Central memory CD8-positive, alpha-beta T cell (primary cell): ENCODE measurements around the gene CCDC92.
A peak's percentile ranks its signal among the peaks of the same experiment; 100 is the strongest.

Experiments
- ATAC-seq: fragments of 150-1000 bp; cut with Tn5 transposase; replicated peaks from 2 replicates; pipeline ENCODE4 v1.10.0; 2022; ENCODE audit warnings: mild to moderate bottlenecking, moderate FRiP score, moderate number of reproducible peaks; ENCODE audit not compliant: poor library complexity, severe bottlenecking; ENCODE audit errors: extremely low read depth
- DNase-seq, 2 donors: peaks; one replicate each; pipeline ENCODE4 v3.0.0; 2021; ENCODE audit warnings: low spot score in 2 of 2
- H3K27ac Mint-ChIP-seq: one replicate; pipeline ENCODE4 v1.8.0; 2022; ENCODE audit warnings: low read depth, mild to moderate bottlenecking, moderate library complexity, mixed read lengths
- H3K27me3 Mint-ChIP-seq: one replicate; pipeline ENCODE4 v1.8.0; 2022; ENCODE audit warnings: mixed read lengths
- H3K36me3 Mint-ChIP-seq: one replicate; pipeline ENCODE4 v1.8.0; 2022; ENCODE audit warnings: mild to moderate bottlenecking, moderate library complexity, mixed read lengths; ENCODE audit not compliant: insufficient read depth
- H3K4me1 Mint-ChIP-seq: one replicate; pipeline ENCODE4 v1.8.0; 2022; ENCODE audit warnings: mixed read lengths
- H3K4me3 Mint-ChIP-seq: one replicate; pipeline ENCODE4 v1.8.0; 2022; ENCODE audit warnings: mild to moderate bottlenecking, moderate library complexity, mixed read lengths
- H3K9me3 Mint-ChIP-seq: one replicate; pipeline ENCODE4 v1.8.0; 2022; ENCODE audit warnings: mixed read lengths

CCDC92 gene

DNA sequence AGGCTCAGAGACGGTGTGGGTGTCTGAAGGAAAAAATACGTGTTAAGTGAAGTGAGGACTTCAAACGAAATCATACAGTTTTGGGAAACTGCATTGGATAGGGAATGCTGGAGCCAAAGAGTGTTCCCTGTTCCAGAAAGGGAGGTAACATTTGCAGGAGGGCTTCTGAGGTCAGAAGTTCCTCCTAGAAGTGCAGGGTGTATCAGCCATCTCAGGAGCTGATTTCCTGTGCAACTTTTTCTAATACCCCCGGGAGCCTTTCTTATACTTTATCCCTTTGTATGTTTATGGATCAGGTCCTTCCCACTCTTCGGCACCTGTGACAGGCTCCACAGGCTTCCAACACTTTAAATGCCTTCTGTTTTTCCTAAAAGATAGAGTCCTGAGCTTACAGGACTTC is 25.3 kb upstream of the CCDC92 start:
- H3K9me3 Mint-ChIP-seq: no peaks in the 10 kb centered on the region
- no peak overlapping the region for H3K27ac Mint-ChIP-seq
- no peaks in the 10 kb centered on the region for H3K27me3 Mint-ChIP-seq
- DNase-seq (no peak), ATAC-seq (no peak)
- H3K4me1 Mint-ChIP-seq: peaks cover 41% of the 10 kb centered on the region
- no peak overlapping the region for H3K4me3 Mint-ChIP-seq
- peaks cover 8% of the 10 kb centered on the region for H3K36me3 Mint-ChIP-seq

DNA sequence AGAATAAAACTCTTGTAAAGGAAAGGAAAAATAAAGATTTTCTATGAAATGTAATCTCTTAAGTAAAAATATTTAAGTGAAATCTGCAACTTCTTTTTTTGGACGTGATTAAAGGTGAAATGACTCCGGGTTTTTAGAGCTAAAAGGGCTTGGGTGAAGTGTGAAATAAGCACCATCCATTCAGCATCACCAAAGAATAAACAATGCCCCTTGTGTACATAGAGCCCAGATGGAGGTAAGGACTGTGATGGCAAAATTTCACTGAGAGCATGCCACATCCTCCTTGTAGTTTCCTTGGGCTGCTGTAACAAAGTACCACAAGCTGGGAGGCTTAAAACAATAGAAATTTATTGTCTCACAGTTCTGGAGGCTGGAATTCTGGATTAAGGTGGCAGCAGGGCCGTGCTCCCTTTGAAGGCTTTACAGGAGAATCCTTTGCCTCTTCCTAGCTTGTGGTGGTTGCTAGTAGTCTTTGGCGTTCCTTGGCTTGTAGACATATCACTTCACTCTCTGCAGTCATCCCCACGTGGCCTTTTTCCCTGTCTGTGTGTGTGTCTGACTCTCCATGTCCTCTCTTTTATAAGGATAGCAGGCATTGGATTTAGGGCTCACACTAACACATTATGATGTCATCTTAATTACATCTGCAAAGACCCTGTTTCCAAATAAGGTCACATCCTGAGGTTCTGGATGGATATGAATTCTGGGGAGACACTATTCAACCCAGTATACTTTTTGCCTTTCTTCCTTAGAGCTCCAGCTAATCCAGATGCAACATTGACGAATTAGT is 24.6 kb upstream of the CCDC92 start:
- peaks cover 8% of the 10 kb centered on the region for H3K36me3 Mint-ChIP-seq

DNA sequence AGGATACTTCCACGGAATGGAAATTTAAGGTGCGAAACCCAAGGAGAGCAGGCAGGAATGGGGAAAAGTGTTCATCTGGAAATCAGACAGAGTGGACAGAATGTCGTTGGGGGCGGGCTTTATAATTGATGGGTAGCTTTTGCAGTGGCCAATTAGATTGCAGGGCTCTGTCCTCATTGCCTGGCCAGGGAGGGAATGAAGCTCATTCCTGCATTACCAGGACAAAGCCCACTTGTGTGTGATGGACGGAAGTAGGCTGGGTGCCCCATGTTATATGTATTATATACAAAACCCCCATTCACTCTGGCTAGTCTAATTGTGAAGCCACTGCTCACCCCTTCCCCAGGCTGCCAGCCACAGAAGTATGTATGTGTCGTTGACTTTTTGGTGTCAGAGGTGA is 23.9 kb upstream of the CCDC92 start:
- Mint-ChIP-seq H3K36me3 (peaks cover 12% of the 10 kb centered on the region), H3K4me3 (no peak overlapping the region), H3K4me1 (peaks cover 41% of the 10 kb centered on the region), H3K9me3 (no peaks in the 10 kb centered on the region), H3K27me3 (no peaks in the 10 kb centered on the region), H3K27ac (no peak overlapping the region)
- no peak for ATAC-seq
- no peak for DNase-seq

More for the DNA sequence above, 24.6 kb upstream of the CCDC92 start:
- DNase-seq (no peak), ATAC-seq (no peak)
- no peak overlapping the region for H3K27ac Mint-ChIP-seq
- peaks cover 41% of the 10 kb centered on the region for H3K4me1 Mint-ChIP-seq
- no peaks in the 10 kb centered on the region for H3K9me3 Mint-ChIP-seq
- H3K27me3 Mint-ChIP-seq: no peaks in the 10 kb centered on the region
- H3K4me3 Mint-ChIP-seq: no peak overlapping the region

DNA sequence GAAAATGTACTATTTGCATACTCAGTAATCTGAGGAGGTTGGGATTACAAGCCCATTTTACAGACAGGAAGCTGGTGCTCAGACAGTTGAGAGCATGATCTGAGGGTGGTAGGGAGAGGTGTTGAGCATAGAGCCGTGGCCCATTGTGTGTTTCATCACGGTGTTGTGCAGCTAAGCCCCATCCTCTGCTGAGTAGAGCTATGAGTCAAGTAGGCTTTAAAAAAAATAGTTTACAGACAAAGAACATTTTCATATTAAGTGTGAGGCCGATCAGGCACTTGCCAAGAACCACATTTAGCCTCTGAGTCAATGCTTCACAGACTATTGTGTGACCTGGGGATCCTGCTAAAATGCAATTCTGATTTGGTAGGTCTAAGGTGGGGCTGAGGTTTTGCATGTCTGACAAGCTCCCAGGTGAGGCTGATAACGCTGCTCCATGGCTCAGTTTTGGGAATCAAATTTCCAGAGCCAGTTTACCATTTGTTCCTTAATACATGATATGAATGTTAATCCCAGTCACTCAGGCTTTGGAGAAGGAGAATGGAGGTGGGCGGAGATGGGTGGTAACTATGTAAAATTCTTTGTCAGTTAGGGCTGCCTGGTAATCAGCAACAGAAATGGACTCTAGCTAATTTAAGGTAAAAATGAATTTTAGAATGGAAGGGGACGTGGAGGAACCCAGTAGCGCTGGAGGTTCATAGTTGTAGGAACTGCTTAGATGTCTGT is 22.6 kb upstream of the CCDC92 start:
- peaks cover 17% of the 10 kb centered on the region for H3K36me3 Mint-ChIP-seq
- DNase-seq (no peak), ATAC-seq (peak; percentile 77)
- H3K9me3 Mint-ChIP-seq: no peaks in the 10 kb centered on the region
- H3K4me1 Mint-ChIP-seq: peaks cover 54% of the 10 kb centered on the region
- no peak overlapping the region for H3K4me3 Mint-ChIP-seq
- H3K27me3 Mint-ChIP-seq: no peaks in the 10 kb centered on the region
- H3K27ac Mint-ChIP-seq: peak overlapping the region; percentile 20

DNA sequence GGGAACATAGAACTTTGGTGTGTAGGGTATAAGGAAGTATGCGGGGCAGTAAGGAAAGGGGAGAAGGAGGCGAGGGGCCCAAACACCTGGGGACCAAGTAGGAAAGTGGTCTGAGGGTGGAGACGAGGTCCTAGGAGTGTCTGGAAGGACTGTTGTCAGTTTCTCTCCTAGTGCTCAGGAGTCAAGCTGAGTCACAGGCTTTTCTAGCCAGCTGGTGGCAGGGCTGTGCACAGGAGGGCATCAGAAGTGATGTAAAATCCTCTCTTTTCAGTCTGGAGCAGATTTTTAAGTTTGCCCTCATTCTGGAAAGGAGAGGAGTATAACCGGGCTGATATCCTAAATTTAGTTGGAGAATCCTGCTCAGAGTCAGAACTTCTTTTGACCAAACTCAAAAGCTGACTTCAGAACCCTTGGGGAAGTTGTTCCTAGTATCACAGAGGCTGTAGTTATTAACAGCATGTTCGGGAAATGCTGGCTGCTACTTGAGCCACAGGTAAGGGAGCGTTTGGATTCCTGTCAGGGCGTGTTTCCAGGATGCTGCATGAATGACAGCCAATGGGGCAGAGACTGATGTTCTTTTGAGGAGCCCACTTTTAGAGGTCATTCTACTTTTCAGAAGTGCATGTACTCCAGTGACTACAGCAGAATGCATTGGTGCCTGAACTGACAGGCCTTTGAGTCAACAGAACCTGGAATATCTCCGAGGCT is 19.6 kb upstream of the CCDC92 start:
- Mint-ChIP-seq H3K27ac (no peak overlapping the region), H3K4me1 (peaks cover 65% of the 10 kb centered on the region), H3K27me3 (no peaks in the 10 kb centered on the region), H3K36me3 (peaks cover 26% of the 10 kb centered on the region), H3K9me3 (no peaks in the 10 kb centered on the region), H3K4me3 (no peak overlapping the region)
- DNase-seq (no peak), ATAC-seq (no peak)

DNA sequence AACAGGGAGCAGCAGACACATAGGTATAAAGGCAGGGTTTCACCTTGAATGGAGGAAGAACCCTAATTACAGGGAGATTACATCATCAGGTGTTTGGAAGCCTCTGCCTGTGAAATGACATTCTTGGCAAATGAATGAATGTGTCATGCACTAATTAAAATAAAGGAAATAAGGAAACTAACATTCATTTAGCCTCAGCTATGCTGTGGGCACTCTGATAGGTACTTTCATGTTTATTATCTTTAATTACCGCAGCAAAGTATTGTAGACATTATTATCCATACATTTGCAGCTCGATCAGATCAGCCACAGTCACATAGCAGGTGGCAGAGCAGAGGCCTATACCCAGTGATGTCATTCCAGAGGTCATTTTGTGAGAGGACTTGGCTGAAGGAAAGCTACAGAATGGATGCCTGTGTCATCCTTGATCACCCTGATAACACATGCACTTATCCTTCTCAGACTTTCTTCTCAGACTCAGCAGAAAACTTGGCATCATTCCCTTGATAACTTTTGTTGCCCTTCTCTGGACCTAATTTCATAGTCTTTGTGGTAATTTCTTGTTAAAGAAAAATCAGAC is 18.8 kb upstream of the CCDC92 start:
- no peak overlapping the region for H3K4me3 Mint-ChIP-seq
- H3K27ac Mint-ChIP-seq: no peak overlapping the region
- H3K27me3 Mint-ChIP-seq: no peaks in the 10 kb centered on the region
- no peak for DNase-seq
- peaks cover 26% of the 10 kb centered on the region for H3K36me3 Mint-ChIP-seq
- ATAC-seq: no peak
- H3K4me1 Mint-ChIP-seq: peaks cover 63% of the 10 kb centered on the region
- no peaks in the 10 kb centered on the region for H3K9me3 Mint-ChIP-seq

DNA sequence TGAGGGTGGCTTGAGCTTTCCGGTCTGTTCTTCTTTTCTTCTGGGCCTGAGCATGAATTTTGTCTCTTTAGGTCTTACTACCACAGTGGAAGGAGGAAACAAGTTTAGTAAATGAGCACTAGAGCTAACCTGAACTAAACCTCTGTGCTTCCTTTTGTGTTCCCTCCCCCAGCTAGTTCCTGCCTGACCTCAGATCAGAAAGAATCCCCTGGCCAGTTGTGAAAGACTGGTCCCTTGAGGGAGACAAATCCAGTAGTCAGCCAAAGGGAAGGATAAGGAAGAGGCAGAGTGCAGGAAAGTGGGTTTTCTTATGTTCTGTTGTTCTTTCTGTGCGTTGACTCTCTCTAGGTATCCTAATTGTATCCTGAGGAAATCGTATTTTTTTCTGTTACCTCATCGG is 17.9 kb upstream of the CCDC92 start:
- peaks cover 24% of the 10 kb centered on the region for H3K36me3 Mint-ChIP-seq
- peaks cover 59% of the 10 kb centered on the region for H3K4me1 Mint-ChIP-seq
- H3K27me3 Mint-ChIP-seq: no peaks in the 10 kb centered on the region
- ATAC-seq: no peak
- H3K27ac Mint-ChIP-seq: no peak overlapping the region
- H3K4me3 Mint-ChIP-seq: no peak overlapping the region
- H3K9me3 Mint-ChIP-seq: no peaks in the 10 kb centered on the region
- DNase-seq: no peak

DNA sequence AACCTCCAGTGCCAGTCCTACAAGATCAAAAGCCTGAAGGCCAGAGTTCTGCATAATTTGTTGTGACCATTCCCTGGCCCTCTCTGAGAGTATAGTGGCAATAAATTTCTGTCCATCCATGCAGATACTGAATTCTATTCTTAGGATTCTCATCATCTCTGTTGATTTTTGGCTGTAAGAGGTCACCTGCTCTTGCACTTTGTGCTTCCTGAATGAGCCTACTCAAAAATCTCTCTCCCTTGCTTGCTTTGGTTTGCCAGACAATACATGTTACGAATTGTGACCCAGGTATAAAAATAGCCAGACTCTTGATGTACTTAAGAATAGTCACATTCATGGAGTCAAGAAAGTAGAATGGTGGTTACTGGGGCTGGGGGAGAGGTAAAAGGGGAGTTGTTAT is 17.1 kb upstream of the CCDC92 start:
- H3K36me3 Mint-ChIP-seq: peaks cover 22% of the 10 kb centered on the region

DNA sequence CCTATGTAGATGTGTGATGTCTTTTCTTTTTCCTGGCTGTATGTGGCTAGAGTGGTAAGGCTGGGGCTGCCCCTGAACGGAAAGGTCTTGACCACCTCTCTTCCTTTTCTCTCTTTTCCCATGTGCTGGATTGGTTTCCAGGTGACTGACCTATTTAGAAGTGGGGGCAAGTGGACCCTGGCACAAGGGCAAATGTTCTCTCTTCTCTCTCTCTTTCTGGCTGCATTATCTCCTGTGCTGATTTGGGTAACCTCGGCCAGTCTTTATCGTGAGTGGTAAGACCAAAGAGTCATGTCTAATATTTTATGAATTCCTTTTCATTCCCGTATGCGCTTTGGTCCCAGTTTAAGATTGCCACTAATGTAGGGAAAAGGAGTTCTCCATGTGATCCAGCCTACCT is 16.5 kb upstream of the CCDC92 start:
- Mint-ChIP-seq H3K36me3 (peaks cover 22% of the 10 kb centered on the region), H3K27ac (no peak overlapping the region), H3K4me1 (peaks cover 56% of the 10 kb centered on the region), H3K9me3 (no peaks in the 10 kb centered on the region), H3K4me3 (no peak overlapping the region), H3K27me3 (no peaks in the 10 kb centered on the region)
- DNase-seq (no peak), ATAC-seq (no peak)

More for the DNA sequence above, 17.1 kb upstream of the CCDC92 start:
- no peak for ATAC-seq
- H3K27ac Mint-ChIP-seq: no peak overlapping the region
- peaks cover 55% of the 10 kb centered on the region for H3K4me1 Mint-ChIP-seq
- H3K27me3 Mint-ChIP-seq: no peaks in the 10 kb centered on the region
- no peaks in the 10 kb centered on the region for H3K9me3 Mint-ChIP-seq
- H3K4me3 Mint-ChIP-seq: no peak overlapping the region
- DNase-seq: no peak

DNA sequence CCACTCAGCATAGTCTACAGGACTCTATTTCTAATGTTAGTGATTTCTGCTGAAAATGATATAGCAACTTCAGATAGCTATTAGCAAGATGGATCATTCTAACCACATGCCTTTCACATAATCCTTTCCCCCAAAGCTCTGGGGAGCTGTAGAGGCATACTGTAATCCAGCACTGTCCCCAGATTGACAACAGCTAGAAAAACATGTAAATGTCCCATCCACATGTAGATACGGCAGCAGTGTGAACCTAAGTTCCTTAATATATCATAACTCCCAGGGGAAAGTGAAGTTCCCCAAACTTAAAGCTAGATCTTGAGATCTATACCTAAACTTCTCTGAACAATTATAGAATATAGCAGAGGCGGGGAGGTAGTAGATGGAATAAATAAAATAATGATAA is 14.4 kb upstream of the CCDC92 start:
- ATAC-seq (no peak), DNase-seq (no peak)
- Mint-ChIP-seq H3K9me3 (no peaks in the 10 kb centered on the region), H3K27me3 (no peaks in the 10 kb centered on the region), H3K36me3 (peaks cover 22% of the 10 kb centered on the region), H3K4me3 (no peak overlapping the region), H3K27ac (no peak overlapping the region), H3K4me1 (peaks cover 63% of the 10 kb centered on the region)

DNA sequence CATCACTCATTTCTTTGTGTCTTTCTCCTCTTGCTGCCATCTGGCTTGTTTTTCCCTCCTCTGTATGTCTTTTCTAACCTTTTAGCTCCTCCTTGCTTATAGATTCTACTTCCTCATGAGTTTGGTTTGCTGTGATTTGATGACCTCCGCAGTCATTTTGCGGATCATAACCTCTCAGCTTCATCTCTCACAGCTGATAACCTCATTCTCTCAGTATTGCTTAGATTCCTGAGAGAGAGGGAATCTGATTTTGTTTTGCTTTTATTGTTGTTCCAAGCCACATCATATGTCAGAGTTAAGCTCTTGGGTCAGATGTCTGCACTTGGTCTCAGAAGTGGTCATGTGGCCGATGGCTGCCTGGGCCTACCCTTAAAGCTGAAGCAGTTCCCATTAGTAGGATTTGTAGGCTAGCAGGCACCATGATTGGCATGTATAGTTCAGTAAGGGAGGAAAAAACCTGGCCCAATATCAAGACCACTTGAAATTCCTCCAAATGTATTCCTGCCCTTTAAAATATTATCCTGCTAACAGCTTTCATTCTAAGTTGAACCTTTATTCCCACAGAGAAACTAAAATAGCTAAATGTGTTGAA is 13.8 kb upstream of the CCDC92 start:
- Mint-ChIP-seq H3K9me3 (no peaks in the 10 kb centered on the region), H3K27ac (no peak overlapping the region), H3K36me3 (peaks cover 19% of the 10 kb centered on the region), H3K27me3 (no peaks in the 10 kb centered on the region), H3K4me1 (peaks cover 66% of the 10 kb centered on the region), H3K4me3 (no peak overlapping the region)
- DNase-seq (no peak), ATAC-seq (no peak)

DNA sequence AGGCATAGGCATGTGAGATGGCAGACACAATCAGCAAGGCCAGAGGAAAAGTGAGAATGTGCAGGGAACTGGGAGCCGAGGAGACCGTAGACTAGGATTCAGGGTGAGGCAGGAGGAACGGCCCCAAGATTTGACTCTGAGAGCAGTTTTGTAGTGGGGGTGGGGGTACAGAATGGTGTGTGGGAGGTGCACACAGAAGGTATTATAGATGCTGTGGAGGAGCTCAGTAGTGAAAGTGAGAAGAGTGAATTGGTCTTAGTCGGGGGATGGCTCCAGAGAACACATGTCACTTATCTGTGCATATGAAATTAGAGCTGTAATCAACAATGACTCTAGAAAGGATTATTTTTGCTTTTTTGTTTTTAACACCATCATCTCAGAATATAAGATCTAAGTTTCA is 12.3 kb upstream of the CCDC92 start:
- no peak overlapping the region for H3K4me3 Mint-ChIP-seq
- no peaks in the 10 kb centered on the region for H3K9me3 Mint-ChIP-seq
- ATAC-seq (no peak), DNase-seq (no peak)
- no peaks in the 10 kb centered on the region for H3K27me3 Mint-ChIP-seq
- H3K36me3 Mint-ChIP-seq: peaks cover 14% of the 10 kb centered on the region
- H3K27ac Mint-ChIP-seq: peak overlapping the region; percentile 11
- peaks cover 58% of the 10 kb centered on the region for H3K4me1 Mint-ChIP-seq
